DND-41 (cell line): Measurements from ENCODE around the gene LMNTD1.

Experiments used
- EZH2 ChIP-seq: IDR thresholded peaks from 3 replicates; pipeline ENCODE4 v1.6.1; 2012; ENCODE audit warnings: borderline replicate concordance, low read depth, mild to moderate bottlenecking, moderate library complexity, low read length, inconsistent platforms; ENCODE audit not compliant: severe bottlenecking
- TF ChIP-seq, protein P1 (sequence below): IDR thresholded peaks from 2 replicates; pipeline ENCODE4 v1.5.1; 2012; ENCODE audit warnings: borderline replicate concordance, low read length, moderate library complexity, mild to moderate bottlenecking; ENCODE audit not compliant: poor library complexity, severe bottlenecking; ENCODE audit errors: extremely low read depth

DNA sequence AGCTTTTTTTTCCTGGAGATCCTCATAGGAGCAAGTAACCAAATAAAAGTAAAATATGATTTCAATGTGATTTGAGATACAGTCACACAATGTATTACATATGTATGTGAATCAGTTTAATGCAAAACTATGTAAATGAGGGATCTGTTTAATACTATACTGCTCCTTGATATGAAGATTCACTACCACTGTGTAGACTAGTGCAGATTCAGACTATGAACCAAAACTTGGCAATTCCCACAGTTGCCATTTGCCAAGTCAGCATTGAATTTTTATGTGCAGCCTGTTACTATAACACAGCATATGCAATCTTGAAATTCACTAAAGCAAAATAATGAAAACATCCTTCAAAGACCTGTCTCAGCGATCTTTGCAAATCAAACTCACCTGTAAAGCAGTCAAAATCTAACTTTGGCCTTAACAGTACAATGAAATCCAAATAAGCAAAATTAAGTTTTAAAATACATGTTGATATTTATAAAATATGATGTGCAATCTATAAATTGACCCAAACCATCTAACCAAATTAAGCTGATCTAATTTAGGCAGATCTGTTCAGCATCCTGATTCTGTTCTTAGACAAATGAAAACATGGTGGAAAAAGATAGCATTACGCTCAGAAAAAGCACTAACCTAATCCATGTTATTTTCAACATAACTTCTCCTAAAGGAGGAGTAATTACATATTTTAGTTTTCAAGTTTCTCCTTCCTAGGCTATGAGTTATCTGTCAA is 25.5 kb upstream of the LMNTD1 start:
- TF ChIP-seq, protein P1, sequence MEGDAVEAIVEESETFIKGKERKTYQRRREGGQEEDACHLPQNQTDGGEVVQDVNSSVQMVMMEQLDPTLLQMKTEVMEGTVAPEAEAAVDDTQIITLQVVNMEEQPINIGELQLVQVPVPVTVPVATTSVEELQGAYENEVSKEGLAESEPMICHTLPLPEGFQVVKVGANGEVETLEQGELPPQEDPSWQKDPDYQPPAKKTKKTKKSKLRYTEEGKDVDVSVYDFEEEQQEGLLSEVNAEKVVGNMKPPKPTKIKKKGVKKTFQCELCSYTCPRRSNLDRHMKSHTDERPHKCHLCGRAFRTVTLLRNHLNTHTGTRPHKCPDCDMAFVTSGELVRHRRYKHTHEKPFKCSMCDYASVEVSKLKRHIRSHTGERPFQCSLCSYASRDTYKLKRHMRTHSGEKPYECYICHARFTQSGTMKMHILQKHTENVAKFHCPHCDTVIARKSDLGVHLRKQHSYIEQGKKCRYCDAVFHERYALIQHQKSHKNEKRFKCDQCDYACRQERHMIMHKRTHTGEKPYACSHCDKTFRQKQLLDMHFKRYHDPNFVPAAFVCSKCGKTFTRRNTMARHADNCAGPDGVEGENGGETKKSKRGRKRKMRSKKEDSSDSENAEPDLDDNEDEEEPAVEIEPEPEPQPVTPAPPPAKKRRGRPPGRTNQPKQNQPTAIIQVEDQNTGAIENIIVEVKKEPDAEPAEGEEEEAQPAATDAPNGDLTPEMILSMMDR: no peak
- TF ChIP-seq EZH2: no peak
